Measurements from ENCODE around the gene KANTR.

The KANTR gene

GRCh38 chrX:53071604-53072417 lies 22.1 kb upstream of the KANTR start:
- Histone ChIP-seq H3K4me3 (ENCODE audit: low read length) (peak overlapping the region; percentile 53), H3K9me3 (ENCODE audit: insufficient read depth, low read depth, low read length) (no peaks in the 10 kb centered on the region), H3K9ac (ENCODE audit: low read depth, low read length) (no peak overlapping the region), H3K27ac (ENCODE audit: low read depth, low read length) (no peak overlapping the region), H3K36me3 (ENCODE audit: insufficient read depth, low read length) (no peaks in the 10 kb centered on the region), H3K27me3 (ENCODE audit: insufficient read depth, low read length) (no peaks in the 10 kb centered on the region), H3K4me1 (ENCODE audit: insufficient read depth, low read length) (peaks cover 5% of the 10 kb centered on the region; the same call in 1 of the 2 replicates)
- WGBS: 19% methylated on average over 28 of the region's 31 CpGs

- Histone ChIP-seq H3K4me3 (ENCODE audit: low read length) (no peak overlapping the region), H3K9me3 (ENCODE audit: insufficient read depth, low read depth, low read length) (no peaks in the 10 kb centered on the region), H3K36me3 (ENCODE audit: insufficient read depth, low read length) (no peaks in the 10 kb centered on the region), H3K27ac (ENCODE audit: low read depth, low read length) (no peak overlapping the region), H3K9ac (ENCODE audit: low read depth, low read length) (no peak overlapping the region), H3K4me1 (ENCODE audit: insufficient read depth, low read length) (peaks cover 5% of the 10 kb centered on the region; the same call in 1 of the 2 replicates), H3K27me3 (ENCODE audit: insufficient read depth, low read length) (no peaks in the 10 kb centered on the region)
- WGBS: 72% methylated on average over 9 of the region's 9 CpGs
Observed at GRCh38 chrX:53072418-53073114, 21.4 kb upstream of the KANTR start.

GRCh38 chrX:53073115-53073586 lies 20.8 kb upstream of the KANTR start:
- no peak overlapping the region for H3K4me3 ChIP-seq (ENCODE audit: low read length)
- no peak overlapping the region for H3K27ac ChIP-seq (ENCODE audit: low read depth, low read length)

GRCh38 chrX:53075011-53075410 lies 18.9 kb upstream of the KANTR start:
- Histone ChIP-seq H3K27me3 (ENCODE audit: insufficient read depth, low read length) (no peaks in the 10 kb centered on the region), H3K36me3 (ENCODE audit: insufficient read depth, low read length) (no peaks in the 10 kb centered on the region), H3K9ac (ENCODE audit: low read depth, low read length) (no peak overlapping the region), H3K27ac (ENCODE audit: low read depth, low read length) (no peak overlapping the region), H3K4me3 (ENCODE audit: low read length) (no peak overlapping the region), H3K9me3 (ENCODE audit: insufficient read depth, low read depth, low read length) (no peaks in the 10 kb centered on the region), H3K4me1 (ENCODE audit: insufficient read depth, low read length) (peaks cover 5% of the 10 kb centered on the region; the same call in 1 of the 2 replicates)
- 89% methylated on average over 7 of the region's 7 CpGs for WGBS

More at GRCh38 chrX:53073115-53073586, 20.8 kb upstream of the KANTR start:
- H3K27me3 ChIP-seq (ENCODE audit: insufficient read depth, low read length): no peaks in the 10 kb centered on the region
- no peaks in the 10 kb centered on the region for H3K36me3 ChIP-seq (ENCODE audit: insufficient read depth, low read length)
- H3K4me1 ChIP-seq (ENCODE audit: insufficient read depth, low read length): peaks cover 5% of the 10 kb centered on the region; the same call in 1 of the 2 replicates
- WGBS: 75% methylated on average over 5 of the region's 6 CpGs
- H3K9ac ChIP-seq (ENCODE audit: low read depth, low read length): no peak overlapping the region
- no peaks in the 10 kb centered on the region for H3K9me3 ChIP-seq (ENCODE audit: insufficient read depth, low read depth, low read length)

- Histone ChIP-seq H3K27ac (ENCODE audit: low read depth, low read length) (no peak overlapping the region), H3K9me3 (ENCODE audit: insufficient read depth, low read depth, low read length) (no peaks in the 10 kb centered on the region), H3K27me3 (ENCODE audit: insufficient read depth, low read length) (no peaks in the 10 kb centered on the region), H3K36me3 (ENCODE audit: insufficient read depth, low read length) (no peaks in the 10 kb centered on the region), H3K4me1 (ENCODE audit: insufficient read depth, low read length) (peaks cover 9% of the 10 kb centered on the region), H3K4me3 (ENCODE audit: low read length) (no peak overlapping the region), H3K9ac (ENCODE audit: low read depth, low read length) (no peak overlapping the region)
- WGBS: 95% methylated on average over 21 of the region's 21 CpGs
Observed at GRCh38 chrX:53076671-53077070, 17.3 kb upstream of the KANTR start.

- Histone ChIP-seq H3K9me3 (ENCODE audit: insufficient read depth, low read depth, low read length) (no peaks in the 10 kb centered on the region), H3K27me3 (ENCODE audit: insufficient read depth, low read length) (no peaks in the 10 kb centered on the region), H3K4me1 (ENCODE audit: insufficient read depth, low read length) (peaks cover 6% of the 10 kb centered on the region; the same call in 1 of the 2 replicates), H3K27ac (ENCODE audit: low read depth, low read length) (no peak overlapping the region), H3K4me3 (ENCODE audit: low read length) (no peak overlapping the region), H3K9ac (ENCODE audit: low read depth, low read length) (no peak overlapping the region), H3K36me3 (ENCODE audit: insufficient read depth, low read length) (no peaks in the 10 kb centered on the region)
- 94% methylated on average over 24 of the region's 27 CpGs for WGBS
Observed at GRCh38 chrX:53077207-53078197, 16.4 kb upstream of the KANTR start.

GRCh38 chrX:53078943-53079342 lies 15.0 kb upstream of the KANTR start:
- no peak overlapping the region for H3K9ac ChIP-seq (ENCODE audit: low read depth, low read length)
- H3K9me3 ChIP-seq (ENCODE audit: insufficient read depth, low read depth, low read length): no peaks in the 10 kb centered on the region
- 82% methylated on average over 1 of the region's 1 CpG for WGBS
- H3K27ac ChIP-seq (ENCODE audit: low read depth, low read length): no peak overlapping the region
- peaks cover 4% of the 10 kb centered on the region; the same call in 1 of the 2 replicates for H3K4me1 ChIP-seq (ENCODE audit: insufficient read depth, low read length)
- H3K27me3 ChIP-seq (ENCODE audit: insufficient read depth, low read length): no peaks in the 10 kb centered on the region
- no peak overlapping the region for H3K4me3 ChIP-seq (ENCODE audit: low read length)
- H3K36me3 ChIP-seq (ENCODE audit: insufficient read depth, low read length): peaks cover 2% of the 10 kb centered on the region; the same call in 1 of the 2 replicates

- H3K4me1 ChIP-seq (ENCODE audit: insufficient read depth, low read length): peaks cover 4% of the 10 kb centered on the region; the same call in 1 of the 2 replicates
- peaks cover 22% of the 10 kb centered on the region for H3K36me3 ChIP-seq (ENCODE audit: insufficient read depth, low read length)
- H3K27me3 ChIP-seq (ENCODE audit: insufficient read depth, low read length): no peaks in the 10 kb centered on the region
- H3K27ac ChIP-seq (ENCODE audit: low read depth, low read length): peak overlapping the region; percentile 61; the same call in 1 of the 2 replicates
- WGBS: 32% methylated on average over 7 of the region's 17 CpGs
- no peaks in the 10 kb centered on the region for H3K9me3 ChIP-seq (ENCODE audit: insufficient read depth, low read depth, low read length)
- peak overlapping the region; percentile 45 for H3K4me3 ChIP-seq (ENCODE audit: low read length)
- H3K9ac ChIP-seq (ENCODE audit: low read depth, low read length): peak overlapping the region; percentile 50; the same call in 1 of the 2 replicates
Observed at GRCh38 chrX:53080628-53081580, 13.0 kb upstream of the KANTR start.

- H3K27me3 ChIP-seq (ENCODE audit: insufficient read depth, low read length): no peaks in the 10 kb centered on the region
- peaks cover 4% of the 10 kb centered on the region; the same call in 1 of the 2 replicates for H3K4me1 ChIP-seq (ENCODE audit: insufficient read depth, low read length)
- H3K27ac ChIP-seq (ENCODE audit: low read depth, low read length): peak within 1 kb of the TSS; percentile 90; the same call in 1 of the 2 replicates
- H3K4me3 ChIP-seq (ENCODE audit: low read length): peak within 1 kb of the TSS; percentile 72
- H3K9me3 ChIP-seq (ENCODE audit: insufficient read depth, low read depth, low read length): no peaks in the 10 kb centered on the region
- peaks cover 32% of the 10 kb centered on the region for H3K36me3 ChIP-seq (ENCODE audit: insufficient read depth, low read length)
- WGBS: under 1% methylated on average over 86 of the region's 86 CpGs
- H3K9ac ChIP-seq (ENCODE audit: low read depth, low read length): peak within 1 kb of the TSS; percentile 72
Observed at GRCh38 chrX:53081925-53082772, 11.8 kb upstream of the KANTR start, which contains the start of gene TSPYL2. TSS of gene TSPYL2 (plus strand) at chrX:53082367. CDS start at chrX:53082499, 132 bp downstream.
